HG03064 (cell line): ENCODE data around the gene BMP4.
"Not testable (repeated sequence)": the region's sequence is repeated elsewhere in the genome, so short reads cannot be mapped to it uniquely, and the experiment has no call there.

ENCODE experiments used
- ATAC-seq: cut with Tn5 transposase; IDR thresholded peaks from one replicate; pipeline ENCODE4 v1.9.1; 2021; ENCODE audit warnings: low read depth; ENCODE audit not compliant: unreplicated experiment

The BMP4 gene

DNA sequence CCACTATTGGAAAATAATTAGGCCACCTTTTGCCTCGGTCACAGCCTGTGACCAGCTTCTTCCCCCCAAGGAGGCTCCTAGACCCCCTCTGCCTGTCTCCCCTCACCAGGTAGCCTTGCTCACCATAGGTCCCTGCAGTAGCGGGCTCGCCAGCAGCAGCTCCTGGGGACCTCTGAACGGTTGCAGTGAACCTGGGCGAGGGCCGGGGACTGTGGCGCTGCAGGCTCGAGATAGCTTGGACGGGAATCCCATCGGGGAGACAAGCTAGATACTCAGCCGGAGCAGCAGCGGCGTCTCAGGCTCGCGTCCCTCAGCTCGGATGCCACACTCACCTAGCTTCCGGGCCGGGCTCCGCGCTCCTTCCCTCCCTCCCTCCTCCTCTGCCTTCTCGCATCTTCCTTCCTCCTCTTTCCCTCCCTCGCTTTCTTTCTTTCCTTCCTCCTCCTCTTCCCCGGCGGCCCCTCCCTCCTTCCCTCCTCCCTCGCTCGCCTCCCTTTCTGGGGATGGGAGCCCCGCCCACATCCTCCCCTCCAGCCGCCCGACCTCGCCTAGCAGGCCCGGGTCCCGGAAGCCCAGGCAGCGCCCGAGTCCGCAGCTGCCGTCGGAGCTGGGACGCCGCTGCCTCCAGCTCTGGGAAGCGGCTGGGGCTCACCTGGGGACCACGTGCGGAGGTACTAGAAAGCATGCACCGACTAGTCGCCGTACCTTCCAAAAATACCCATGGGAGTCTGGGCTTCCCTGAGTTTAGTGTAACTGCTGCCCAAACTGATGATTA, at the start of gene BMP4:
TSS of gene BMP4 (minus strand) at position 399 of the 775 bp plus-strand sequence. CDS start 4,603 bp downstream, outside the sequence.
- no peak for ATAC-seq

GRCh38 chr14:54003064-54003463, 46.4 kb upstream of the BMP4 start:
- no peak for ATAC-seq

DNA sequence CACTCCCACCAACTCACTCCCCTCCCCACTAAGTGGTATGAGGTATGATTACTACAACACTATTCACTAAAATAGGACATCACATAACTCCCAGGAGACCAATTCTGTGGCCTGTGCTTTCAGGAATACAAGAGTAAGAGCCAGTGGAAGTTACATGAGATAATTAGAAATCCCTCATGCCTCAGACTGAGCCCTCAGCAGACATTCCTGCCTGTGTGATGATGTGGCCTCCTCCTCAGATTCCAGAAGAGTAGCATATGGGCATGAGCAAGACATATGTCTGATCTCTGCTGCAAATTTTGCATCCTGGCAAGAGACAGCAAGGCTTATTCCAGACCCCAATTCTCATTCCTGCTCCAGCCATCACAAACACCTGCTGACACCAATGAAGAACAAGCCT, 46.0 kb upstream of the BMP4 start:
- ATAC-seq: no peak

- no peak for ATAC-seq
Observed at GRCh38 chr14:54001189-54001878, 44.7 kb upstream of the BMP4 start.

DNA sequence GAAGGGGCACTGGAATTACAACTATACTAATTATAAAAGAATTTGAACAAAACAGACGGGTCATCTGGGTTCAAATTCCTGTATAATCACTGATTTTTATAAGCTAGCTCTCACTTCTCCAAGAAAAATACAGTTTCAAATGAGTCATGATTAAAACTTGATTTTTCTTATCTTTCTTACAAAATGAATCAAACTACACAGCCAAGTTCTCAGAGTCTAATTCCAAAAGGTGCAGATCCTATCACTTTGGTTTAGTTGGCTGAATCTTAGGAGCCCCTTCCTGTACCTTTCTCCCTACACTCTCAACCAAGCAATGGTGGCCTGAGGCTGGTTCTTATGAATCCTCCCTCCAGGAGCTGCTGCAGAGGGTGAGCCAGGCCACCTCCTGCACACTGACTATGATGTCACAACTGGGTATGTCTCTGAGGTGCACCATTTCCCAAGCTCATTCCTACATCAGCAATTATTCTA, 43.8 kb upstream of the BMP4 start:
- ATAC-seq: no peak

DNA sequence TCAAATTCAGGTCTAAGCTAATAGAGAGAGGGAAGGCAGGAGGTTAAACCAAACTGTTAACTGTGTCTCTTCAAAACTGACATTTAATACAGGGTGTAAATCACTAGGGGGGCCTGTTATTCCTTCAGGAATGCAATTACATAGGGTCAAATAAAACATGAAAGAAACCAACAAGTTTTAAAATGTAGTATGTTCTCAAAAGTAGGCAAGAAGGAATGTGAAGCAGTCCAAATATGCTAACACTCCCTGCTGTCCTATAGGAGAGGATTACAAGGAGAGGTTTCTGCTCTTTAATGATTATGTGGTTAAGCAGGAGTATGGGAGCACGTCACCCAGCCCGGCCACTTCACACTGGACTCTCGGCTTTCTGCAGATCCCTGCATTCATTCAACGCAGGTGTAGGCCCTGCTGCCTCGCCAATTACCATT, 42.5 kb upstream of the BMP4 start:
- ATAC-seq: no peak

- no peak for ATAC-seq
Observed at GRCh38 chr14:53996041-53996440, 39.4 kb upstream of the BMP4 start.

GRCh38 chr14:53993920-53994607, 37.4 kb upstream of the BMP4 start:
- no peak for ATAC-seq

- ATAC-seq: no peak
Observed at GRCh38 chr14:53990978-53991377, 34.4 kb upstream of the BMP4 start.

GRCh38 chr14:53986718-53987117, 30.1 kb upstream of the BMP4 start:
- not testable (repeated sequence) for ATAC-seq

GRCh38 chr14:53984958-53985357, 28.3 kb upstream of the BMP4 start:
- ATAC-seq: not testable (repeated sequence)

DNA sequence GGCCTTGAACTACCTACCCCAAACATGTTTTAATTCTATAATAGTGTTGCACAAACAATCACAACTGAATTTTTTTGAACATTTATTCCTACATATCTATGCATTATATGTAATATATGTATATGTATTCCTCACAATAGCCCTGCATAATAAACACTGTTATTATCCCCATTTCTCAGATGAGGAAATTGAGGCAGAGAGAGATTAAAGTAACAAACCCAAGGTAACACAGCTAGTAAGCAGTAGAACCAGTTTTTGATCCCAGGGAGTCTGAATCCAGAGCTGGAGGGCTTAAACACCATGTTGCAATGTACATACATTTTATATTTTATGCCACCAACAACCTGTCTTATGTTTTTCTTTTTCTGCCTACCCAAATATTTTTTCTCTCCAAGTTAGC, 26.5 kb upstream of the BMP4 start:
- ATAC-seq: no peak

DNA sequence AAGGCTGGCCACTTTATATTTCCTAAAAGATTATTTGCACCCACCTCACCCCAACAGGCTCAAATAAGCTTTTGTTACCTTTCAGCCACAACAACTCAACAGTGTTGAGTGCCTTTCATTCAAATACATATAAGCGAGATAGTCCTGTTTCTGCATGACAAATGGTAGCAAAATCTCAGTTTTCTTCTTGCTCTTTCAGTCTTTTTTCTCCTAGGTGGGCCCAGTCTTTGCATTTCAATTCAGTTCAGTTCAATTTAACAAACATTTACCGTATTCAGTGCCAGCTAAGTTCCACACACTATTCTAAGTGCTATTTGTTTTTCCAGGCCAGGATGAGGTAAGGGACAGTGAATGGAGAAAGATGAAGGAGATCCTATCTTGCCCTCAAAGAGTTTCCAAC, 25.9 kb upstream of the BMP4 start:
- no peak for ATAC-seq

GRCh38 chr14:53979747-53980642, 23.4 kb upstream of the BMP4 start:
- no peak for ATAC-seq

DNA sequence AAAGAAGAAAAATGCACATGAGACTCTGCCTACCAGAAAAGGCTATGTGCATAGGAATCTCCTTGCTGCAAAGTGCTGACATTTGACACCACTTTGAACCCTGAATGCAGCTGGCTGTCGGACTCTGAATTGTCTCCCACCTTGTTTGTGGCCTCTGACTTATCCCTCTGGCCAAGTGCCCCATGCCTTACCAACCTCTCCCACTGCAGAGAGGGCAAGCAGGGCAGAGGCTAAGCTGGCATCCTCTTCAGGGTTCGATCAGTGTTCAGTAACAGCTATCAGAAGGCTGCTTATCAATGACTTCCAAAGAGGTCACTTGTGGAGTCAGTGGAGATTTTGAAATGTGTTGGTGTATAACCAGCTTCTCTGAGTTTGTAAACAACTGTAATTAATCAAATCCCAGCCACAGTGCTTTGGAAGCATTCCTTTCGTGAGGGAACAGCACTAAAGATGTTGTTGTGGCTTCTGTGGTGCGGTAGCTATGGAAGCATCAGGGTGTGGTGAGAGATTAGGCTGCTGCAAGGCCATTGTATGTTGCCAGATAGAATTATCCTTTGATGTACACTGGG, 22.6 kb upstream of the BMP4 start:
- no peak for ATAC-seq

DNA sequence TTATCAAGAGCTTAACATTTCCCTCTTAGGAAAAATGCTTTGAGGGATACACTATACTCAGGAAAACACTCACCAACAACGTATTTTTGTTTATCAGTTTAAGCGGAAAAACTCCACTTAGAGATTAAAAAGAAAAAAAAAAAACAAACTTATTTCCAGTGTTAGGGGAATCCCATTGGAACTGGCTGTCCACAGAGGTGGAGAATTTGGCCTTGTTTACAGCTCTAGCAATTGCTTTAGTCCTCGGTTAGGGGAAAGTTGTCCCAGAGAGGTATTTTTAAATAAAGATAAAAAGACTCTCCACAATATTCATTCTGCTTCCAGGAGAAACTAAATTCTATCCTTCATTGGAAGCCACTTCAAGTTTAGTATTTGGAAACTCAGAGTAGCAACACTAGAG, 21.6 kb upstream of the BMP4 start:
- no peak for ATAC-seq

DNA sequence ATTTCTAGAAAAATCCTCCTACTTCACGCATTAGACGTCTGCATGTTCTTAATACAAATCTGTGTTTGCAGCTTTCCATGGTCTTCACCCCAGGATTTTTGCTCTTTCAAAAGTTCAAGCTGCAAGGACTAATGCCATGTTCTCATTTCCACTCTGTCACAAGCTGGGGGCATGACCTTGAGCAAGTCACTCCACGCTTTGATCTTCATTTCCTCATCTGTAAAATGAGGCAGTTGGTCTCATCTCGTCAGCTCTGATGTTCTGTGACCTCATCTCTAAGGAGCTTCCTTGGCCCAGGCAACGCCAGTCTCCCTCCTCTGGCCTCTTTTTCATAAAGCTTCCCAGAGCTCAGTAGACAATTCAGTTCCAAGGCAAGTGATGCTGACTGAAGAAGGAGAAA, 18.8 kb upstream of the BMP4 start:
- ATAC-seq: no peak

- ATAC-seq: no peak
Observed at GRCh38 chr14:53971521-53971920, 14.9 kb upstream of the BMP4 start.

GRCh38 chr14:53969326-53969725, 12.7 kb upstream of the BMP4 start:
- no peak for ATAC-seq

- no peak for ATAC-seq
Observed at GRCh38 chr14:53968726-53969125, 12.1 kb upstream of the BMP4 start.
